ENCODE data around the gene DOLPP1.

Gene DOLPP1

DNA sequence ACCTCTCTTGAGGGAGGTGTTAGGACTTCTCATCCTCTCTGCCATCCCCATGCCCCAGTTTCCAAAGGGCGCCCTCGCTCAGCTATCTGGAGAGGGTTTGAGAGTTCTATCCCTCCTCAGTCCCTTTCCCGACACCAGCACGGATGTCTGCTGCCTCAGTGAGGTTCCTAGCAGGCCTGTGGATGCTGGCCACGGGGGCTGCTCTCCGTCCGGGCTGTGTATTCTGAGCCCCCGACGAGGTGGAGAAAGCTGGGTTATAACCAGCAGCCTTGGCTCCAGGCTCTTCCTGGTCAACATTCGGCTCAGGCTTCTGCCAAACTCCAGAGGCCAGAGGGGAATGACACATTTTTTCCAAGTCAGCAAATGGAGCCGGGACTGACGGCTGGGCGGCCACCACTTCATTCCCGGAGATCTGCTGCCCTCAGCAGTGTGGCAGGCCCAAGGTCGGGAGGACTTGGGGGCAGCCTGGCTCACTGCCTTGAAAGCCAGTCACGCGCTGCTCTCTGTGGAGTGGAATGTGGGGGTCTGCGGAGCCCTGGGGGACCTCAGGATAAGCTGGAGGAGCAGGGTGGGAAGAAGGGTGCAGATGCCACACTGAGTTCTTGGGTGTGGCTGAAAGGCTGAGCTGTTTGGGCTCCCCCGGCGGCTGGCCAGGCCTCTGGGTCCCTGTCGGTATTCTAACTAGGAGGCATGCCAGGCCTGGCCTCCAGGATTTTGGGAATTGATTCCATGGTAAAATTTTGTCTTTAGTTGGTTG, 57.7 kb downstream of the DOLPP1 start:
- Histone ChIP-seq H3K4me3 (ENCODE audit: low read length) (no peak overlapping the region; the same call in 1 of the 2 replicates), H3K79me2 (ENCODE audit: control insufficient read depth, low read length) (peaks cover 14% of the 10 kb centered on the region), H3K9me2 (replicated peaks; ENCODE audit: control insufficient read depth, low read length) (no peaks in the 10 kb centered on the region), H3F3A (ENCODE audit: control insufficient read depth, insufficient read depth) (peaks cover 14% of the 10 kb centered on the region), H4K20me1 (ENCODE audit: control insufficient read depth, insufficient read depth, low read depth, low read length) (no peaks in the 10 kb centered on the region), H3K27ac (ENCODE audit: low read depth, low read length) (no peak overlapping the region), H3K4me2 (ENCODE audit: low read length) (peak overlapping the region; percentile 78), H3K27me3 (ENCODE audit: control insufficient read depth, low read length) (no peaks in the 10 kb centered on the region), H3K9me3 (ENCODE audit: control insufficient read depth, insufficient read depth, low read length) (no peaks in the 10 kb centered on the region), H3K36me3 (ENCODE audit: control insufficient read depth, low read length) (peaks cover 49% of the 10 kb centered on the region), H3K4me1 (ENCODE audit: control insufficient read depth, low read length) (peaks cover 46% of the 10 kb centered on the region)
- TF ChIP-seq, protein P1, sequence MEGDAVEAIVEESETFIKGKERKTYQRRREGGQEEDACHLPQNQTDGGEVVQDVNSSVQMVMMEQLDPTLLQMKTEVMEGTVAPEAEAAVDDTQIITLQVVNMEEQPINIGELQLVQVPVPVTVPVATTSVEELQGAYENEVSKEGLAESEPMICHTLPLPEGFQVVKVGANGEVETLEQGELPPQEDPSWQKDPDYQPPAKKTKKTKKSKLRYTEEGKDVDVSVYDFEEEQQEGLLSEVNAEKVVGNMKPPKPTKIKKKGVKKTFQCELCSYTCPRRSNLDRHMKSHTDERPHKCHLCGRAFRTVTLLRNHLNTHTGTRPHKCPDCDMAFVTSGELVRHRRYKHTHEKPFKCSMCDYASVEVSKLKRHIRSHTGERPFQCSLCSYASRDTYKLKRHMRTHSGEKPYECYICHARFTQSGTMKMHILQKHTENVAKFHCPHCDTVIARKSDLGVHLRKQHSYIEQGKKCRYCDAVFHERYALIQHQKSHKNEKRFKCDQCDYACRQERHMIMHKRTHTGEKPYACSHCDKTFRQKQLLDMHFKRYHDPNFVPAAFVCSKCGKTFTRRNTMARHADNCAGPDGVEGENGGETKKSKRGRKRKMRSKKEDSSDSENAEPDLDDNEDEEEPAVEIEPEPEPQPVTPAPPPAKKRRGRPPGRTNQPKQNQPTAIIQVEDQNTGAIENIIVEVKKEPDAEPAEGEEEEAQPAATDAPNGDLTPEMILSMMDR (IDR thresholded peaks at IDR 0.05; ENCODE audit: low read depth, low read length, poor library complexity, severe bottlenecking) = no peak
- TF ChIP-seq EZH2phosphoT487 (IDR thresholded peaks at IDR 0.05; ENCODE audit: borderline replicate concordance, low read length) = no peak

DNA sequence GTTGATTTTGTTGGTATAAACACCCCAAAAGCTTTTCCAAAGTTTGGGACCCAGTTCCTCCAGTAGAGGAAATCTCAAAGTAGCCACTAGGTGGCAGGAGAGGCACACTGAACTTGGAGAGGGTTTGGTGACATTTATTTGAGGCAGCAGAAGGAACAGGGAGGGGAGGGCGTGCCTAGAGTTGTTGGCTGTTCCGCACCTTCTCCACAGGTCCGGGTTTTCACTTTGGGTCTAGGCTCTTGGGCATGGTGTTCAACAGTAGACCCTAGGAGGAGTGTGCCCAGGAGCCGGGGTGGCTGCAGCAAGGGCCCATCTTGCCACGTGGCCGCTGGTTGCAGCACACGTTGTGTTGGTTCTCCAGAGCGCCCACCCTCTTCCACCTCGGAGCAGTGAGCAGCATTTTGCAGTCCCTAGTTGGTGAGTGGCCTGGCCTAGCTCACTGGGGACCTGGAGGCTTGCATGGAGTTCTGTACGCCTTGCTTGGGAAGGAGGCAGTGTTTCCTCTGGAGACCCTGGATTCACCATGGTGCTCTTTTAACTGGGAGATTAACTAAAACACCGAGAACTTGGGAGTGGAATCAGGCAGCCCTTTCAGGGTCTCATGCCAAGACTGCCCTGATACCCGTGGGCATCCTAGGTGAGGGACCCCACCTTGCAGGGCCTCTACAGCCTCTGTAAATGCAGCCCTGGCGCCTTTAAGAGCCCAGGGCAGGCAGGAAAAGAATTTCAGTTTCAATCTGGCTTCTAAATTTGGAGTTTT, 58.5 kb downstream of the DOLPP1 start:
- H3K79me2 ChIP-seq (ENCODE audit: control insufficient read depth, low read length) = peaks cover 14% of the 10 kb centered on the region
- no peaks in the 10 kb centered on the region for H4K20me1 ChIP-seq (ENCODE audit: control insufficient read depth, insufficient read depth, low read depth, low read length)
- no peak for TF ChIP-seq EZH2phosphoT487 (IDR thresholded peaks at IDR 0.05; ENCODE audit: borderline replicate concordance, low read length)
- TF ChIP-seq, protein P1 (IDR thresholded peaks at IDR 0.05; ENCODE audit: low read depth, low read length, poor library complexity, severe bottlenecking) = peak; percentile 91

DNA sequence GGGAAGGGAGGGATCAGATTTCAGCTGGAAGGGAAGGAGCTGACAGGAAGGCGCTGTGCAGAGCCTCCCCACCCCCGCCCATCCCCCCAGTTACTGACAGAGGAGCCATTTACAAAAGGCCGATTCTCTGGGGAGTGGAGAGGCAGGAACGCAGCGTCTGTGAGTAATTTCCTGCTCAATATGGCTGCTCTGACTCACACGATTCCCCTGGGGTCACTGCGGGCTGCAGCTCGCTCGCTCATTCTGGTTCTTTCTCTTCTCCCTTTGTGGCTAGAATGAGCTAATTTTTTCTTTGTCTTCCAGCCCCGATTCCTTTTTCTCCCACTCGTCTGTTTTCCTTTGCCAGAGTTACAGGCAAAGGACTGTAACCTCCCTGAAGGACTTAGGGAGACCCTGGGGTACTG, 59.1 kb downstream of the DOLPP1 start:
- no peaks in the 10 kb centered on the region for H4K20me1 ChIP-seq (ENCODE audit: control insufficient read depth, insufficient read depth, low read depth, low read length)
- peaks cover 49% of the 10 kb centered on the region for H3K4me1 ChIP-seq (ENCODE audit: control insufficient read depth, low read length)
- H3K79me2 ChIP-seq (ENCODE audit: control insufficient read depth, low read length) = peaks cover 14% of the 10 kb centered on the region
- H3K27ac ChIP-seq (ENCODE audit: low read depth, low read length) = peak overlapping the region; percentile 99
- H3K4me2 ChIP-seq (ENCODE audit: low read length) = peak overlapping the region; percentile 78
- peaks cover 45% of the 10 kb centered on the region for H3K36me3 ChIP-seq (ENCODE audit: control insufficient read depth, low read length)
- H3F3A ChIP-seq (ENCODE audit: control insufficient read depth, insufficient read depth) = peaks cover 14% of the 10 kb centered on the region
- TF ChIP-seq, protein P1 (IDR thresholded peaks at IDR 0.05; ENCODE audit: low read depth, low read length, poor library complexity, severe bottlenecking) = no peak
- TF ChIP-seq EZH2phosphoT487 (IDR thresholded peaks at IDR 0.05; ENCODE audit: borderline replicate concordance, low read length) = no peak
- H3K9me3 ChIP-seq (ENCODE audit: control insufficient read depth, insufficient read depth, low read length) = no peaks in the 10 kb centered on the region
- no peaks in the 10 kb centered on the region for H3K9me2 ChIP-seq (replicated peaks; ENCODE audit: control insufficient read depth, low read length)
- peak overlapping the region; percentile 73 for H3K4me3 ChIP-seq (ENCODE audit: low read length)
- no peaks in the 10 kb centered on the region for H3K27me3 ChIP-seq (ENCODE audit: control insufficient read depth, low read length)

More for the DNA sequence above, 58.5 kb downstream of the DOLPP1 start:
- no peaks in the 10 kb centered on the region for H3K9me2 ChIP-seq (replicated peaks; ENCODE audit: control insufficient read depth, low read length)
- H3K9me3 ChIP-seq (ENCODE audit: control insufficient read depth, insufficient read depth, low read length) = no peaks in the 10 kb centered on the region
- H3K4me2 ChIP-seq (ENCODE audit: low read length) = peak overlapping the region; percentile 78
- peak overlapping the region; percentile 99 for H3K27ac ChIP-seq (ENCODE audit: low read depth, low read length)
- peaks cover 14% of the 10 kb centered on the region for H3F3A ChIP-seq (ENCODE audit: control insufficient read depth, insufficient read depth)
- H3K4me1 ChIP-seq (ENCODE audit: control insufficient read depth, low read length) = peaks cover 49% of the 10 kb centered on the region
- peaks cover 49% of the 10 kb centered on the region for H3K36me3 ChIP-seq (ENCODE audit: control insufficient read depth, low read length)
- peak overlapping the region; percentile 73 for H3K4me3 ChIP-seq (ENCODE audit: low read length)
- H3K27me3 ChIP-seq (ENCODE audit: control insufficient read depth, low read length) = no peaks in the 10 kb centered on the region
